ENCODE data around the gene MACROD1. TPM values are rescaled to one million over a fixed set of nuclear protein-coding genes. Genes with fewer than 3 reads are reported as not detected.

The MACROD1 gene
- total RNA-seq, 1 donor from 2014 or later = 4.1 TPM

DNA sequence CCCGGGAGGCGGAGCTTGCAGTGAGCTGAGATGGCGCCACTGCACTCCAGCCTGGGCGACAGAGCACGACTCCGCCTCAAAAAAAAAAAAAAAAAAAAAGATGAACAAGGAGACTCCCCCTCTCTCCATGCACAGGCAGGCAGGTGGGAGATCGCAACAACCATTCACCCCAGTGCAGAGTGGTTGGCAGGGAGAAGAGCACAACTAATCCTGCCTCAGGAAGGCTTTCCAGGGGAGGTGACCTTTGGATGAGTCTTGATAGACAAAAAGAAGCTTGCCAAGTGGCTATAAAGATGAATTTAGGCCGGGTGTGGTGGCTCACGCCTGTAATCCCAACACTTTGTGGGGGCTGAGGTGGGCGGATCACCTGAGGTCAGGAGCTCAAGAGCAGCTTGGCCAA, 100.2 kb downstream of the MACROD1 start:
- H3K4me3 Mint-ChIP-seq (ENCODE audit: unreplicated experiment) = no peak overlapping the region
- H3K27me3 Mint-ChIP-seq (ENCODE audit: unreplicated experiment) = peaks cover 17% of the 10 kb centered on the region
- DNase-seq (ENCODE audit: low spot score) = no peak
- H3K36me3 Mint-ChIP-seq (ENCODE audit: low read depth, unreplicated experiment) = no peaks in the 10 kb centered on the region
- TF ChIP-seq, protein P1, sequence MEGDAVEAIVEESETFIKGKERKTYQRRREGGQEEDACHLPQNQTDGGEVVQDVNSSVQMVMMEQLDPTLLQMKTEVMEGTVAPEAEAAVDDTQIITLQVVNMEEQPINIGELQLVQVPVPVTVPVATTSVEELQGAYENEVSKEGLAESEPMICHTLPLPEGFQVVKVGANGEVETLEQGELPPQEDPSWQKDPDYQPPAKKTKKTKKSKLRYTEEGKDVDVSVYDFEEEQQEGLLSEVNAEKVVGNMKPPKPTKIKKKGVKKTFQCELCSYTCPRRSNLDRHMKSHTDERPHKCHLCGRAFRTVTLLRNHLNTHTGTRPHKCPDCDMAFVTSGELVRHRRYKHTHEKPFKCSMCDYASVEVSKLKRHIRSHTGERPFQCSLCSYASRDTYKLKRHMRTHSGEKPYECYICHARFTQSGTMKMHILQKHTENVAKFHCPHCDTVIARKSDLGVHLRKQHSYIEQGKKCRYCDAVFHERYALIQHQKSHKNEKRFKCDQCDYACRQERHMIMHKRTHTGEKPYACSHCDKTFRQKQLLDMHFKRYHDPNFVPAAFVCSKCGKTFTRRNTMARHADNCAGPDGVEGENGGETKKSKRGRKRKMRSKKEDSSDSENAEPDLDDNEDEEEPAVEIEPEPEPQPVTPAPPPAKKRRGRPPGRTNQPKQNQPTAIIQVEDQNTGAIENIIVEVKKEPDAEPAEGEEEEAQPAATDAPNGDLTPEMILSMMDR (IDR thresholded peaks at IDR 0.05; ENCODE audit: unreplicated experiment) = no peak
- no peaks in the 10 kb centered on the region for H3K9me3 Mint-ChIP-seq (ENCODE audit: unreplicated experiment)
- H3K27ac Mint-ChIP-seq (ENCODE audit: unreplicated experiment) = no peak overlapping the region
- H3K4me1 Mint-ChIP-seq (ENCODE audit: unreplicated experiment) = no peaks in the 10 kb centered on the region

DNA sequence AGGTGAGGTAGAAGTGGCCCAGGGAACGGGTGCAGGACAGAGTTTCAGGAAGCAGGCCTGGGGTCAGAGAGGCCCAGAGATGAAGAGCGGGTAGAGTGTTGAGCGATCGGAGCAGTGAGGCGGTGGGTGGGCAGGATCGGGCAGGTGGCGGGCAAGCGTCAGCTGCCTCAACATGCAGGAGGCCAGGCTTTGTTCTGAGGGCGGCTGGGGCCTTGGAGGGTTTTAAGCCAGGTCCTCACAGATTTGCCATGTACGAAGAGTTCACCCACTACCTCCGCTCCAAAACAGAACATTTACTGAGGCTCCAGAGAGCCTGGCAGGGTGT, 100.8 kb downstream of the MACROD1 start:
- no peaks in the 10 kb centered on the region for H3K36me3 Mint-ChIP-seq (ENCODE audit: low read depth, unreplicated experiment)
- peaks cover 15% of the 10 kb centered on the region for H3K27me3 Mint-ChIP-seq (ENCODE audit: unreplicated experiment)
- H3K4me1 Mint-ChIP-seq (ENCODE audit: unreplicated experiment) = no peaks in the 10 kb centered on the region
- H3K4me3 Mint-ChIP-seq (ENCODE audit: unreplicated experiment) = no peak overlapping the region
- DNase-seq (ENCODE audit: low spot score) = no peak
- TF ChIP-seq, protein P1 (IDR thresholded peaks at IDR 0.05; ENCODE audit: unreplicated experiment) = no peak
- no peaks in the 10 kb centered on the region for H3K9me3 Mint-ChIP-seq (ENCODE audit: unreplicated experiment)
- H3K27ac Mint-ChIP-seq (ENCODE audit: unreplicated experiment) = no peak overlapping the region

DNA sequence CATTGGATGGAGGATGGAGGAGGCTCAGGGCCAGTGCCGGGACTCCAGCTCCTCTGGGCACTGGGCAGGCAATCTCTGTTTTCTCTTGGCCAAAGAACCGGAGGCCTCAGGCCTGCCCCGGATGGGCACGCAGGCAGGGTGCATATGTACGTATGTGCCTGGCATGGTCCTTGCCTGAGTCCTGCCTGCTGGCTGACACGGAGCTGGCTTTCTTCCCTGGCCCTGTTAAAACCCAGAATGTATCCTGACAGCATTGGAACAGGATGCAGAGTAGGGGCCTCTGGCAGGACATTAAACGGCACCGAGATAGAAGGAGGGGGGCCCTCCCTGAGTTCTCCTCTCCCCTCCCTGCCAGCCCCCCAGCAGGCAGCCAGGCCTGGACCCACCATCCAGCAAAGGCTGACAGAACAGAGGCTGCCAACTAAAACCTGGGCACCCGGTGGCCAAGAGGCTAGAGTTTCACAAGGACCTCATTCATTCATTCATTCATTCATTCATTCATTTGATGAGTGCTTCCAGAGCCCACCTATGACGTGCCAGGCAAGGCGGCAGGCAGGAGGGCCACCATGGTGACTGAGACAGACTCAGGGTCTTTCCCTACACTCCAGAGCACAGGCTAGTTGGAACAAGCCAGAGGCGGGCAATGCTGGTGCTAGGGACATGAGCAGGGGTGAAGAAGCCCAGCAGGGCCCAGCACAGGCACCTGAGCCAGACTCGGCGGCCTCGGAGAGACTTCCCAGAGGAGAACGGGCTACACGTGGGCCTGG, 101.4 kb downstream of the MACROD1 start:
- H3K27ac Mint-ChIP-seq (ENCODE audit: unreplicated experiment) = no peak overlapping the region
- no peaks in the 10 kb centered on the region for H3K36me3 Mint-ChIP-seq (ENCODE audit: low read depth, unreplicated experiment)
- H3K9me3 Mint-ChIP-seq (ENCODE audit: unreplicated experiment) = no peaks in the 10 kb centered on the region

DNA sequence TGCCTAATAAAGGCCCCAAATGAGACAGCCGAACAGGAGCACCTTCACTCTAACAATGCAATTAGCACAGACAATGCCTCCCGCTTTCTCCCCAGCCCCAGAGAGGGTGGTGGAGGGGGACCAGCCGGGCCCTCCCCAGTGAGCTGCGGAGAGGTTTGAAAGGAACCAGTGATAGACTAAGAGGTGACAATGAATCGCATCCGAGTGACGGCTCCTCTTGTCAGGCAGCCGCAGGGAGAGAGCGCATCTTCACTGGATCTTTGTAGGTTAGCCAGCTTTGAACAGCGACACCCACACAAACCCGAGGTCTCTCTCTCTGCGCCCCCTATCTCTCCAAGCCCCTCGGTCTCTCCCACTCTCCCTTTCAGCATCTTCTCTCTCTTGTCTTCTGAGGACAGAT, 102.1 kb downstream of the MACROD1 start:
- Mint-ChIP-seq H3K36me3 (ENCODE audit: low read depth, unreplicated experiment) (no peaks in the 10 kb centered on the region), H3K9me3 (ENCODE audit: unreplicated experiment) (no peaks in the 10 kb centered on the region)
- TF ChIP-seq, protein P1 (IDR thresholded peaks at IDR 0.05; ENCODE audit: unreplicated experiment) = no peak

More for the DNA sequence above, 101.4 kb downstream of the MACROD1 start:
- DNase-seq (ENCODE audit: low spot score) = no peak
- TF ChIP-seq, protein P1 (IDR thresholded peaks at IDR 0.05; ENCODE audit: unreplicated experiment) = no peak
- no peaks in the 10 kb centered on the region for H3K4me1 Mint-ChIP-seq (ENCODE audit: unreplicated experiment)
- peaks cover 15% of the 10 kb centered on the region for H3K27me3 Mint-ChIP-seq (ENCODE audit: unreplicated experiment)
- H3K4me3 Mint-ChIP-seq (ENCODE audit: unreplicated experiment) = no peak overlapping the region

DNA sequence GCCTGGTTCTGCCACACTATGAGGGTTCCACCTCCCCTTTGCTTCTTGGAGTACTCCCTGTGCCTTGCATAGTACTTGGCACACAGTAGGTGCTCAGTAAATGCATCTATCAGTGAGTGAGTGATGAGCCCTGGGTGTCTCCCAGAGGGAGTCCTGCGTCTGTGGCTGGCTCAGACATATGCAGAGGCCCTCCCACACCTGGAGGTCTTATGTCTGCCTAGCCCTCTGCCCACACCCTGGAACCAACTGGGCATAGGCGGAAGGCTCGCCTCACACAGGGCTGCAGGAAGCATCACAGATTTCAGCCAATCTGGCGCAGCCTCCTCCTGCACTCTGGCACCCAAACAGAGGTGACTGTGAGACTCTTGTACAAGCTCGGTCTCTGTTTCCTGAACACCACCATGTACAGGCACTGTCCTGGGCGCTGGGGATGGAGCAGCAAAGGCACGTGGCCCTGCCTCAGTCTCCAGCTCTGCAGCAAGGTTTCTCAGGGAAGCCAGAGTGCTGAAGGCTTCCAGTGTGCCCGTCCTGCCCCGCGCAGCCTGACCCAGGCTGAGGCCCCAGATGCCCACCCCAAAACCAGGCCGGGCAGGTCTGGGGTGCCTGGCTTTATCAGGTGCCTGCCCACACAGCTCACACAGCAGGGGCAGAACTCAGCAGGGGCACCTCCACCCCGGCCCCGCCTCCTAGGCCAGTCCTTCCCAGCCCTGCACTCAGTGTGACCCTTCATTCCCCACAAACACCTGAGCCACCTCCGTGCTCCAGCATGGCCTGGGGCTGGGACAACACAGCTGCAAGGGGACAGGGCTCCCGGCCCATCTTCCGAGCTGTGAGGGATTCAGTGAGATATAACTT, 103.5 kb downstream of the MACROD1 start:
- DNase-seq (ENCODE audit: low spot score) = no peak
- Mint-ChIP-seq H3K27me3 (ENCODE audit: unreplicated experiment) (peaks cover 13% of the 10 kb centered on the region), H3K4me1 (ENCODE audit: unreplicated experiment) (no peaks in the 10 kb centered on the region), H3K9me3 (ENCODE audit: unreplicated experiment) (no peaks in the 10 kb centered on the region), H3K36me3 (ENCODE audit: low read depth, unreplicated experiment) (no peaks in the 10 kb centered on the region), H3K4me3 (ENCODE audit: unreplicated experiment) (no peak overlapping the region), H3K27ac (ENCODE audit: unreplicated experiment) (no peak overlapping the region)
- TF ChIP-seq, protein P1 (IDR thresholded peaks at IDR 0.05; ENCODE audit: unreplicated experiment) = no peak

More for the DNA sequence above, 102.1 kb downstream of the MACROD1 start:
- H3K27me3 Mint-ChIP-seq (ENCODE audit: unreplicated experiment) = peaks cover 14% of the 10 kb centered on the region
- H3K4me1 Mint-ChIP-seq (ENCODE audit: unreplicated experiment) = no peaks in the 10 kb centered on the region
- DNase-seq (ENCODE audit: low spot score) = no peak
- H3K4me3 Mint-ChIP-seq (ENCODE audit: unreplicated experiment) = no peak overlapping the region
- H3K27ac Mint-ChIP-seq (ENCODE audit: unreplicated experiment) = no peak overlapping the region
